GM23338 (cell line): ENCODE measurements around the gene PACSIN1. TPM values are rescaled to one million over a fixed set of nuclear protein-coding genes. Genes with fewer than 3 reads are reported as not detected.
A peak's percentile ranks its signal among the peaks of the same experiment; 100 is the strongest.

Source experiments
- ATAC-seq: fragments of 200-7000 bp; cut with Tn5 transposase; 3 replicates; pipeline ENCODE4 v1.9.1; 2020
- DNase-seq: peaks from one replicate; pipeline ENCODE4 v3.0.0-alpha.2; 2015; ENCODE audit warnings: low spot score
- H2AFZ ChIP-seq: fragments of 200-600 bp; sonication (generic); 2 replicates; pipeline ENCODE4 v1.8.0; 2016; ENCODE audit warnings: antibody characterized with exemption, mild to moderate bottlenecking, moderate library complexity
- H3F3A ChIP-seq: fragments of 200-600 bp; sonication (generic); replicated peaks from 2 replicates; pipeline ENCODE4 v1.8.0; 2017; ENCODE audit warnings: antibody characterized with exemption, mixed run types, low read depth
- H3K27ac ChIP-seq: fragments of 200-600 bp; sonication (generic); 2 replicates; pipeline ENCODE4 v1.6.1; 2016; ENCODE audit warnings: low read depth
- H3K27me3 ChIP-seq: fragments of 200-600 bp; sonication (generic); 2 replicates; pipeline ENCODE4 v1.8.0; 2016; ENCODE audit warnings: mild to moderate bottlenecking, mixed run types, moderate library complexity; ENCODE audit not compliant: insufficient read depth
- H3K36me3 ChIP-seq: fragments of 200-600 bp; sonication (generic); 2 replicates; pipeline ENCODE4 v1.8.0; 2016; ENCODE audit warnings: mild to moderate bottlenecking; ENCODE audit not compliant: insufficient read depth
- H3K4me1 ChIP-seq: fragments of 200-600 bp; sonication (generic); 2 replicates; pipeline ENCODE4 v1.8.0; 2016; ENCODE audit warnings: mild to moderate bottlenecking, moderate library complexity; ENCODE audit not compliant: insufficient read depth
- H3K4me2 ChIP-seq: fragments of 200-600 bp; sonication (generic); 2 replicates; pipeline ENCODE4 v1.7.1; 2017; ENCODE audit warnings: mixed run types
- H3K4me3 ChIP-seq: fragments of 200-600 bp; sonication (generic); 2 replicates; pipeline ENCODE4 v1.6.1; 2016; ENCODE audit warnings: mixed run types
- H3K79me2 ChIP-seq: fragments of 200-600 bp; sonication (generic); replicated peaks from 2 replicates; pipeline ENCODE4 v1.8.0; 2017; ENCODE audit warnings: mild to moderate bottlenecking; ENCODE audit not compliant: insufficient read depth
- H3K9me2 ChIP-seq: fragments of 200-600 bp; sonication (generic); 2 replicates; pipeline ENCODE4 v1.8.0; 2017; ENCODE audit not compliant: insufficient read depth
- H4K20me1 ChIP-seq: fragments of 200-600 bp; sonication (generic); replicated peaks from 2 replicates; pipeline ENCODE4 v1.8.0; 2017; ENCODE audit warnings: mild to moderate bottlenecking; ENCODE audit not compliant: insufficient read depth
- H3K27ac Mint-ChIP-seq: 2 replicates; pipeline ENCODE4 v1.8.0; 2020; ENCODE audit warnings: inconsistent platforms, mild to moderate bottlenecking, moderate library complexity, mixed read lengths
- H3K27me3 Mint-ChIP-seq: 3 replicates; pipeline ENCODE4 v1.8.0; 2022; ENCODE audit warnings: low read depth, mild to moderate bottlenecking, moderate library complexity, mixed read lengths, inconsistent platforms; ENCODE audit not compliant: insufficient read depth, poor library complexity
- H3K36me3 Mint-ChIP-seq: 3 replicates; pipeline ENCODE4 v1.8.0; 2021; ENCODE audit warnings: low read depth, mild to moderate bottlenecking, inconsistent platforms, moderate library complexity, mixed read lengths
- H3K4me1 Mint-ChIP-seq: 3 replicates; pipeline ENCODE4 v1.8.0; 2020; ENCODE audit warnings: mild to moderate bottlenecking, inconsistent platforms, mixed read lengths
- H3K4me3 Mint-ChIP-seq: 3 replicates; pipeline ENCODE4 v1.8.0; 2021; ENCODE audit warnings: moderate library complexity, mild to moderate bottlenecking, inconsistent platforms, mixed read lengths
- H3K9me3 Mint-ChIP-seq: 3 replicates; pipeline ENCODE4 v1.8.0; 2020; ENCODE audit warnings: moderate library complexity, mild to moderate bottlenecking, inconsistent platforms, mixed read lengths
- EZH2 ChIP-seq: fragments of 200-600 bp; sonication (generic); IDR thresholded peaks from one replicate; pipeline ENCODE4 v1.8.0; 2017; ENCODE audit warnings: antibody characterized with exemption, mild to moderate bottlenecking, low read depth; ENCODE audit not compliant: unreplicated experiment
- JUNB ChIP-seq: IDR thresholded peaks from one replicate; pipeline ENCODE4 v1.6.1; 2016; ENCODE audit warnings: antibody characterized with exemption; ENCODE audit not compliant: unreplicated experiment
- ZNF331 ChIP-seq: fragments of 250-450 bp; sonication (Bioruptor Pico); IDR thresholded peaks from 2 replicates; pipeline ENCODE4 v1.5.0; 2020; ENCODE audit warnings: low read depth, mild to moderate bottlenecking, moderate library complexity
- polyA plus RNA-seq: library from polyadenylated mRNA; unstranded; fragments of >200 nt; fragmentation: Nextera tagmentation; extraction: Ambion mirVana; gene quantifications from 2 replicates; pipeline ENCODE4 v1.2.1, GENCODE V29; 2016
- total RNA-seq: library from RNA; depleted of rRNA; stranded (reverse); fragments of >200 nt; shearing (Covaris generic); gene quantifications from 2 replicates; pipeline ENCODE4 v1.2.3, GENCODE V29; 2014
- TF ChIP-seq, protein P1 (sequence below): IDR thresholded peaks from 2 replicates; pipeline ENCODE4 v1.6.1; 2016; ENCODE audit warnings: antibody characterized with exemption
- TF ChIP-seq, protein P2 (sequence below): fragments of 250-450 bp; sonication (Bioruptor Pico); IDR thresholded peaks from 2 replicates; pipeline ENCODE4 v1.5.0; 2020; ENCODE audit warnings: mild to moderate bottlenecking, moderate library complexity
- TF ChIP-seq, protein P3 (sequence below), 2 experiments: fragments of 200-600 bp in 1 of 2; sonication (generic) in 1 of 2; conservative IDR thresholded peaks; 2 replicates each; pipeline versions ENCODE4 v1.5.1 to v1.6.1; 2016 to 2017; ENCODE audit warnings: antibody characterized with exemption in 2 of 2, low read depth in 2 of 2, mild to moderate bottlenecking in 2 of 2, moderate library complexity in 1 of 2
- TF ChIP-seq, protein P4 (sequence below): IDR thresholded peaks from one replicate; pipeline ENCODE4 v1.6.1; 2018; ENCODE audit warnings: antibody characterized with exemption; ENCODE audit not compliant: unreplicated experiment

PACSIN1 gene
- total and polyA plus RNA-seq, 2 experiments from 2014 or later = 5.2 to 8.7 TPM

DNA sequence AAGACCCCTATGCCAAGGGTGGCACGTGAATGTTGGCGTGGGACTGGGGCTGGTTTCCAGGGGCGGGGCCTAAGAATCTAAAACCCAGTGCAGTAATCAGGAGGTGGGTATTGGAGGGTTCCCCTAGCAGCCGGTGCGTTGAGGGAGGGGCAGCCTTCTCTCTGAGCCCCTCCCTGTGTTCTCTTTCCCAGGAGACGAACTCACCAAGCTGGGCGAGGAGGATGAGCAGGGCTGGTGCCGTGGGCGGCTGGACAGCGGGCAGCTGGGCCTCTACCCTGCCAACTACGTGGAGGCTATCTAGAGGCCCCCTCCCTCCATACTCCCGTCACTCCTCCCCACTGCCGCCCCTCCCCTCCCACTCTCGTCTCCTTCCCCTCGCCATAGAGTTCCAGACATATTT is 66.4 kb downstream of the PACSIN1 start:
- Histone ChIP-seq H3F3A (no peaks in the 10 kb centered on the region), H3K4me3 (no peak overlapping the region), H3K36me3 (no peaks in the 10 kb centered on the region), H3K4me2 (no peak overlapping the region), H3K9me2 (no peaks in the 10 kb centered on the region), H2AFZ (no peak overlapping the region), H4K20me1 (no peaks in the 10 kb centered on the region), H3K4me1 (peaks cover 10% of the 10 kb centered on the region), H3K27ac (no peak overlapping the region), H3K27me3 (no peaks in the 10 kb centered on the region), H3K79me2 (no peaks in the 10 kb centered on the region)
- H3K9me3 Mint-ChIP-seq = no peaks in the 10 kb centered on the region; the same call in 2 of the 3 replicates
- no peak for DNase-seq
- H3K4me3 Mint-ChIP-seq = peak overlapping the region; percentile 32; the same call in 1 of the 3 replicates
- H3K27ac Mint-ChIP-seq = no peak overlapping the region
- H3K27me3 Mint-ChIP-seq = peaks cover 15% of the 10 kb centered on the region
- ATAC-seq = no peak
- peaks cover 18% of the 10 kb centered on the region for H3K4me1 Mint-ChIP-seq
- H3K36me3 Mint-ChIP-seq = peaks cover 2% of the 10 kb centered on the region; the same call in 2 of the 3 replicates
- TF ChIP-seq, protein P1, sequence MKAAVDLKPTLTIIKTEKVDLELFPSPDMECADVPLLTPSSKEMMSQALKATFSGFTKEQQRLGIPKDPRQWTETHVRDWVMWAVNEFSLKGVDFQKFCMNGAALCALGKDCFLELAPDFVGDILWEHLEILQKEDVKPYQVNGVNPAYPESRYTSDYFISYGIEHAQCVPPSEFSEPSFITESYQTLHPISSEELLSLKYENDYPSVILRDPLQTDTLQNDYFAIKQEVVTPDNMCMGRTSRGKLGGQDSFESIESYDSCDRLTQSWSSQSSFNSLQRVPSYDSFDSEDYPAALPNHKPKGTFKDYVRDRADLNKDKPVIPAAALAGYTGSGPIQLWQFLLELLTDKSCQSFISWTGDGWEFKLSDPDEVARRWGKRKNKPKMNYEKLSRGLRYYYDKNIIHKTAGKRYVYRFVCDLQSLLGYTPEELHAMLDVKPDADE = no peak
- TF ChIP-seq, protein P2, sequence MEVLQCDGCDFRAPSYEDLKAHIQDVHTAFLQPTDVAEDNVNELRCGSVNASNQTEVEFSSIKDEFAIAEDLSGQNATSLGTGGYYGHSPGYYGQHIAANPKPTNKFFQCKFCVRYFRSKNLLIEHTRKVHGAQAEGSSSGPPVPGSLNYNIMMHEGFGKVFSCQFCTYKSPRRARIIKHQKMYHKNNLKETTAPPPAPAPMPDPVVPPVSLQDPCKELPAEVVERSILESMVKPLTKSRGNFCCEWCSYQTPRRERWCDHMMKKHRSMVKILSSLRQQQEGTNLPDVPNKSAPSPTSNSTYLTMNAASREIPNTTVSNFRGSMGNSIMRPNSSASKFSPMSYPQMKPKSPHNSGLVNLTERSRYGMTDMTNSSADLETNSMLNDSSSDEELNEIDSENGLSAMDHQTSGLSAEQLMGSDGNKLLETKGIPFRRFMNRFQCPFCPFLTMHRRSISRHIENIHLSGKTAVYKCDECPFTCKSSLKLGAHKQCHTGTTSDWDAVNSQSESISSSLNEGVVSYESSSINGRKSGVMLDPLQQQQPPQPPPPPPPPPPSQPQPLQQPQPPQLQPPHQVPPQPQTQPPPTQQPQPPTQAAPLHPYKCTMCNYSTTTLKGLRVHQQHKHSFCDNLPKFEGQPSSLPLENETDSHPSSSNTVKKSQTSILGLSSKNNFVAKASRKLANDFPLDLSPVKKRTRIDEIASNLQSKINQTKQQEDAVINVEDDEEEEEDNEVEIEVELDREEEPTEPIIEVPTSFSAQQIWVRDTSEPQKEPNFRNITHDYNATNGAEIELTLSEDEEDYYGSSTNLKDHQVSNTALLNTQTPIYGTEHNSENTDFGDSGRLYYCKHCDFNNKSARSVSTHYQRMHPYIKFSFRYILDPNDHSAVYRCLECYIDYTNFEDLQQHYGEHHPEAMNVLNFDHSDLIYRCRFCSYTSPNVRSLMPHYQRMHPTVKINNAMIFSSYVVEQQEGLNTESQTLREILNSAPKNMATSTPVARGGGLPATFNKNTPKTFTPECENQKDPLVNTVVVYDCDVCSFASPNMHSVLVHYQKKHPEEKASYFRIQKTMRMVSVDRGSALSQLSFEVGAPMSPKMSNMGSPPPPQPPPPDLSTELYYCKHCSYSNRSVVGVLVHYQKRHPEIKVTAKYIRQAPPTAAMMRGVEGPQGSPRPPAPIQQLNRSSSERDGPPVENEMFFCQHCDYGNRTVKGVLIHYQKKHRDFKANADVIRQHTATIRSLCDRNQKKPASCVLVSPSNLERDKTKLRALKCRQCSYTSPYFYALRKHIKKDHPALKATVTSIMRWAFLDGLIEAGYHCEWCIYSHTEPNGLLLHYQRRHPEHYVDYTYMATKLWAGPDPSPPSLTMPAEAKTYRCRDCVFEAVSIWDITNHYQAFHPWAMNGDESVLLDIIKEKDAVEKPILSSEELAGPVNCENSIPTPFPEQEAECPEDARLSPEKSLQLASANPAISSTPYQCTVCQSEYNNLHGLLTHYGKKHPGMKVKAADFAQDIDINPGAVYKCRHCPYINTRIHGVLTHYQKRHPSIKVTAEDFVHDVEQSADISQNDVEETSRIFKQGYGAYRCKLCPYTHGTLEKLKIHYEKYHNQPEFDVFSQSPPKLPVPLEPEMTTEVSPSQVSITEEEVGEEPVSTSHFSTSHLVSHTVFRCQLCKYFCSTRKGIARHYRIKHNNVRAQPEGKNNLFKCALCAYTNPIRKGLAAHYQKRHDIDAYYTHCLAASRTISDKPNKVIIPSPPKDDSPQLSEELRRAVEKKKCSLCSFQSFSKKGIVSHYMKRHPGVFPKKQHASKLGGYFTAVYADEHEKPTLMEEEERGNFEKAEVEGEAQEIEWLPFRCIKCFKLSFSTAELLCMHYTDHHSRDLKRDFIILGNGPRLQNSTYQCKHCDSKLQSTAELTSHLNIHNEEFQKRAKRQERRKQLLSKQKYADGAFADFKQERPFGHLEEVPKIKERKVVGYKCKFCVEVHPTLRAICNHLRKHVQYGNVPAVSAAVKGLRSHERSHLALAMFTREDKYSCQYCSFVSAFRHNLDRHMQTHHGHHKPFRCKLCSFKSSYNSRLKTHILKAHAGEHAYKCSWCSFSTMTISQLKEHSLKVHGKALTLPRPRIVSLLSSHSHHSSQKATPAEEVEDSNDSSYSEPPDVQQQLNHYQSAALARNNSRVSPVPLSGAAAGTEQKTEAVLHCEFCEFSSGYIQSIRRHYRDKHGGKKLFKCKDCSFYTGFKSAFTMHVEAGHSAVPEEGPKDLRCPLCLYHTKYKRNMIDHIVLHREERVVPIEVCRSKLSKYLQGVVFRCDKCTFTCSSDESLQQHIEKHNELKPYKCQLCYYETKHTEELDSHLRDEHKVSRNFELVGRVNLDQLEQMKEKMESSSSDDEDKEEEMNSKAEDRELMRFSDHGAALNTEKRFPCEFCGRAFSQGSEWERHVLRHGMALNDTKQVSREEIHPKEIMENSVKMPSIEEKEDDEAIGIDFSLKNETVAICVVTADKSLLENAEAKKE (CRISPR knock-in tag) = no peak
- TF ChIP-seq EZH2 (no peak), ZNF331 (CRISPR knock-in tag) (no peak), JUNB (no peak)
- TF ChIP-seq, protein P3, sequence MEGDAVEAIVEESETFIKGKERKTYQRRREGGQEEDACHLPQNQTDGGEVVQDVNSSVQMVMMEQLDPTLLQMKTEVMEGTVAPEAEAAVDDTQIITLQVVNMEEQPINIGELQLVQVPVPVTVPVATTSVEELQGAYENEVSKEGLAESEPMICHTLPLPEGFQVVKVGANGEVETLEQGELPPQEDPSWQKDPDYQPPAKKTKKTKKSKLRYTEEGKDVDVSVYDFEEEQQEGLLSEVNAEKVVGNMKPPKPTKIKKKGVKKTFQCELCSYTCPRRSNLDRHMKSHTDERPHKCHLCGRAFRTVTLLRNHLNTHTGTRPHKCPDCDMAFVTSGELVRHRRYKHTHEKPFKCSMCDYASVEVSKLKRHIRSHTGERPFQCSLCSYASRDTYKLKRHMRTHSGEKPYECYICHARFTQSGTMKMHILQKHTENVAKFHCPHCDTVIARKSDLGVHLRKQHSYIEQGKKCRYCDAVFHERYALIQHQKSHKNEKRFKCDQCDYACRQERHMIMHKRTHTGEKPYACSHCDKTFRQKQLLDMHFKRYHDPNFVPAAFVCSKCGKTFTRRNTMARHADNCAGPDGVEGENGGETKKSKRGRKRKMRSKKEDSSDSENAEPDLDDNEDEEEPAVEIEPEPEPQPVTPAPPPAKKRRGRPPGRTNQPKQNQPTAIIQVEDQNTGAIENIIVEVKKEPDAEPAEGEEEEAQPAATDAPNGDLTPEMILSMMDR (conservative IDR thresholded peaks at IDR 0.05; ENCODE audit: low read depth in 2 of 2) = no peak
- TF ChIP-seq, protein P4, sequence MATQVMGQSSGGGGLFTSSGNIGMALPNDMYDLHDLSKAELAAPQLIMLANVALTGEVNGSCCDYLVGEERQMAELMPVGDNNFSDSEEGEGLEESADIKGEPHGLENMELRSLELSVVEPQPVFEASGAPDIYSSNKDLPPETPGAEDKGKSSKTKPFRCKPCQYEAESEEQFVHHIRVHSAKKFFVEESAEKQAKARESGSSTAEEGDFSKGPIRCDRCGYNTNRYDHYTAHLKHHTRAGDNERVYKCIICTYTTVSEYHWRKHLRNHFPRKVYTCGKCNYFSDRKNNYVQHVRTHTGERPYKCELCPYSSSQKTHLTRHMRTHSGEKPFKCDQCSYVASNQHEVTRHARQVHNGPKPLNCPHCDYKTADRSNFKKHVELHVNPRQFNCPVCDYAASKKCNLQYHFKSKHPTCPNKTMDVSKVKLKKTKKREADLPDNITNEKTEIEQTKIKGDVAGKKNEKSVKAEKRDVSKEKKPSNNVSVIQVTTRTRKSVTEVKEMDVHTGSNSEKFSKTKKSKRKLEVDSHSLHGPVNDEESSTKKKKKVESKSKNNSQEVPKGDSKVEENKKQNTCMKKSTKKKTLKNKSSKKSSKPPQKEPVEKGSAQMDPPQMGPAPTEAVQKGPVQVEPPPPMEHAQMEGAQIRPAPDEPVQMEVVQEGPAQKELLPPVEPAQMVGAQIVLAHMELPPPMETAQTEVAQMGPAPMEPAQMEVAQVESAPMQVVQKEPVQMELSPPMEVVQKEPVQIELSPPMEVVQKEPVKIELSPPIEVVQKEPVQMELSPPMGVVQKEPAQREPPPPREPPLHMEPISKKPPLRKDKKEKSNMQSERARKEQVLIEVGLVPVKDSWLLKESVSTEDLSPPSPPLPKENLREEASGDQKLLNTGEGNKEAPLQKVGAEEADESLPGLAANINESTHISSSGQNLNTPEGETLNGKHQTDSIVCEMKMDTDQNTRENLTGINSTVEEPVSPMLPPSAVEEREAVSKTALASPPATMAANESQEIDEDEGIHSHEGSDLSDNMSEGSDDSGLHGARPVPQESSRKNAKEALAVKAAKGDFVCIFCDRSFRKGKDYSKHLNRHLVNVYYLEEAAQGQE = no peak
